ENCODE results near the gene MACIR.
"Not testable (repeated sequence)": the region's sequence is repeated elsewhere in the genome, so short reads cannot be mapped to it uniquely, and the experiment has no call there.

MACIR gene

DNA sequence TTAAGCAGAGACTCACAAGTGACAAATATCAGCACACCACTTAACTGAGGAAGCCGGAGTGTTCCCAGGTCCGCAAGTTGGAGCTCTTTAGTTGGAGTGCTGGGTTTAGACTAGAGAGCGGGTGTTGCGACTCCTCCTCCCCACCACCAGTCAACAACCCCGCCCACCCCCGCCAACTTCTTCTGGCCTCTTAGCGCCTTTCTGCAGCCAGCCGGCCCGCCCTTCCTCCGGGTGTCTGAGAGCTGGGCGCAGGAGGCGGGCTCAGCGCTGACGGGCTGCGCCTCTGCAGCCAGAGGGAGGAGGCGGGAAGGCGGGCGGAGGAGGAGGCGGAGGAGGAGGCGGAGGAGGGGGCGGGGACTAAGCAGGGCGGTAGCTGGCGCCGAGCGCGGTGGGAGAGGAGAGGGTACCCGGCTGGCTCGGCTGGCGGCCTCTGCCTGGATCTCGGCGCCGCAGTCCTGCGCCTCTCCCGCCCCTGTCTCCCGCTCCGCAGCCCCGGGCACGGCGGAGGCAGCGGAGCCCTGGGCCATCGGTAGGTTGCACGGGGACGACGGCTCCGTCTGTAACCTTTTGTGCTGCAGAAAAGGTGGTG, at the start of gene MACIR:
TSS of gene MACIR (plus strand) at position 396 of the 589 bp plus-strand sequence. CDS start 17,157 bp downstream, outside the sequence.
- peak; percentile 45 to 95 (median 87) for DNase-seq

DNA sequence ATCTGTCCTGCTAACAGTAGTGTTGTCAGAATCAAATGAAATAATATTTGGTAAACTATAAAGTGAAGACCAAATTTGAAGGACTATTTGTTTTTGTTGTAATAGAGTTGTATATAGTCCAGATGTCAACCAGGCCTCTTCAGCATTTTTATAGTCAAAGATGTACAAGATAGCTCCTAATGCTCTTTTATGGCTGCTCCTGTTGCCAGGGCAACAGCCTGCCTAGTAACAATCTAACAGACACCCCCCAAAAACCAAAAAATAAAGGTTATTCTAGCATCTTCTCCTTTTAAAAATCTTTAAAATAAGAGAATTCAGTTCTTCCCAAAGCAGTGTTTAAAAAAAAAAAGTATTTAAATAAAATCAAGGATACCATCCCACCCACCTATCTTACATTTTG, 49.5 kb upstream of the MACIR start:
- DNase-seq = no peak

DNA sequence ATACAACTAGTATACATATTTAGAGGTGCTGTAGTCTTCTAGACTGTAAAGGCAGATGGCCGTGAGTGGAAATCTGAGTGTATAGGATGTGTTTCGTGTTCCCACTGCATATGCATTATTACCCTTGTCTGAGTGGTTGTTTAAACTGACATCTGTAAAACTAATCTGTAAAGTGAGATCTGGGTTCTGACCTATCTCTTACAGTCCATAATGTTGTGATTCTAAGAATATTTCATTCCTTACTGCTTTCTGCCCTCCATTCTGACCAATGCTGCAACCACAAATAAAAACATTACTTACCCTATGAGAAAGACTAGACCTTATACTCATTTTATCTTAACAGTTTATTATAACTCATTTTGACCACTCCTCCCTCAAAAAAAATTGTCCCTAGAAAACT, 47.6 kb upstream of the MACIR start:
- no peak for DNase-seq

DNA sequence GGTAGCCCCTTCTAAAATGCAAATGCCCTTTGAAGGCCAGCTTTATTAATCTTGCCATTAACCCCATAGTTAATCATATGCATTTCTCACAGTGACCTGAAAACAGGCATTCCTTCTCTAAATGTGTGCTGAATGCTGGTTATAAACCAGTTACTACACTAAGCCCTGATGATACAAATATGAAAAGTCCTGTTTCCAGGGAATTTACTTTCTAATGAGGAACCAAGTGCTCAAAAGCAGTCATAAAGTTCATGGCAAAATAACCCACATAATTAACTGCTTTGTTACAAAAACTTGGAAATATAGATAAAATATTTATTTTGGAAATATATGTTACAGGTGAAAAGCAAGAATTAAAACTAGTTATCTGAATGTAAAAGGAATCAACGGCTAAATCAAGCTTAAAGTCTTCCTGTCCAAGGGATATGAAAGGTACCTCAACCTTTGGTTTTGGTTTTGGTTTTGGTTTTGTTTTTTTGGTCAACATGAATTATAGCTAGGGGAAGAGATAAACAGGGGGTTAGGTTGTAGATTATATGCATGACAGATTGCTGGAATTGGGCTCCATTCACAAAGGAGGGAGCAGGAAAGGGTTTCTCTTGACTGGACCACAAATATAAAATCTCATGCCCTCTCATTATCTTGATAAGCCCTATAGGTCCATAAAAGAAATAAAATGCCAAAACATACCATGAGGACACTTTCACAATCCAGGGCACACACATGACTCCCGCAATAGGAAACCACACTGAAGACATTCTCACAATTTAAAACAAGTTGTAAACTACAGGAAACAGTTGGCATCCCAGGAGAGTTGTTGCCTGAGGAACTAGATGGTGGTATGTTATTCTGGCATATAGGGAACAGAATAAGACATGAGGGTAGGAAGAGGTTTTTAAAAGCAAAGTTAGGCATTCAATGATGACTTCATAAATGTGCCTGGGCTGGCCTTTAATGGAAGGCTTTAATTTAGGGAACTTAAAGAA, 46.7 kb upstream of the MACIR start:
- no peak for DNase-seq

DNA sequence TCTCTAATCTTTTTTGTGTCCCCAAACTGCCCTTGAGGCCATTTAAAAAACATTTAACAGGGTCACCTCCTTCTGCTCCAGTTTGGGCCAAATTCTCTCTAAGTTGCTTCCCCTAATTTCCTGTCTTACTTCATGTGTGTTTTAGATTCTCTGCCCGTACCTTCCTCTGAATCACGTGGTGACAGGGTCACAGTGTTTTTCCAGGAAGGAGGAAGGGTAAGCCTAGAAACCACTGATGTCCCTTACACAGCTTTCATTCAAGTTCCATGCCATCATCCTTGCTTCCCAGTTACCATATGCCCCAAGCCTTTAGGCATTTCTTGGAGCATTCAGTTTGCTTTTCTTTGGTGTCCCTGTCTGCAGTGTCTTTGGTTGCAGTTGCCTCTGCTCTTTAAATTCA, 42.4 kb upstream of the MACIR start:
- no peak for DNase-seq

DNA sequence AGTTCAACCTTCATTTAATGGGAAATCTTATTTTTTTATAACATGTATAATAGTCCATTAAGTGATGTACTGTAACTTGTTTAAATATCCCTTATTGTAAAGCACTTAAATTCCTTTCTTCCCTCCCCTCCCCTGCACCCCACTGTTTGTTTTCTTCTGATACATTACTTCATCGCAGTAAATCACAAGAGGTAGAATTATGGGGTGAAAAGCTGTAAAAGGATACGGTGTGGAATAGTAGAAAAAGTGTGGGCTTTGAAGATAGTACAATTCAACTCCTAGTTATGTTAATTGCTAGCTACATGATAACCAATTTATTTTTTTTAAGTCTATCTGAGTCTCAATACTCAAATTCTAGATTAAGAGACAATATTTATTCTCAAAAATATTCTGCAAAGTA, 41.9 kb upstream of the MACIR start:
- DNase-seq = no peak

GRCh38 chr5:103217101-103217500, 41.5 kb upstream of the MACIR start:
- no peak for DNase-seq

DNA sequence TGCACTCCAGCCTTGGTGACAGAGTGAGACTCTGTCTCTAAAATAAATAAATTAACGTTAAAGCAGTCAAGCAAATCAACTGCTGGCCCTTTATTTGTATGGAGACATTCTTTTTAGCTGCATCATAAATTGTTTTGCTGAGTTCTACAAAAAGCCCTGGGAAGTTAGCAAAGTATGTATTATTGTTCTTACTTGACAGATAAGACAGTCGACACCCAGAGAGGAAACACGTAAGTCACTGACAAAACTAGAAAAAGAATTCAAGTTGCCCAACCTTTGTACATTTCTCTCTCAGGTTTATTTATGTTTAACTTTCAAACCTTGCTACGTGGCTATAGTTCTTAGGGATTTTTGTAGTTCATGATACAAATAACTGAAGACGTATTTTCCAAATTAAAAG, 40.4 kb upstream of the MACIR start:
- DNase-seq = no peak

DNA sequence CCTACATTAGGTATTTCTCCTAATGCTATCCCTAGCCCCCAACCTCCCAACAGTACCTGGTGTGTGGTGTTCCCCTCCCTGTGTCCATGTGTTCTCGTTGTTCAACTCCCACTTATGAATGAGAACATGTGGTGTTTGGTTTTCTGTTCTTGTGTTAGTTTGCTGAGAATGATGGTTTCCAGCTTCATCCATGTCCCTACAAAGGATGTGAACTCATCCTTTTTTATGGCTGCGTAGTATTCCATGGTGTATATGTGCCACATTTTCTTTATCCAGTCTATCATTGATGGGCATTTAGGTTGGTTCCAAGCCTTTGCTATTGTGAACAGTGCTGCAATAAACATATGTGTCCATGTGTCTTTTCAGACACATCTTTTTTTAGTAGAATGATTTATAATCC, 39.5 kb upstream of the MACIR start:
- DNase-seq = not testable (repeated sequence)

GRCh38 chr5:103223031-103223955, 35.3 kb upstream of the MACIR start:
- DNase-seq = no peak

DNA sequence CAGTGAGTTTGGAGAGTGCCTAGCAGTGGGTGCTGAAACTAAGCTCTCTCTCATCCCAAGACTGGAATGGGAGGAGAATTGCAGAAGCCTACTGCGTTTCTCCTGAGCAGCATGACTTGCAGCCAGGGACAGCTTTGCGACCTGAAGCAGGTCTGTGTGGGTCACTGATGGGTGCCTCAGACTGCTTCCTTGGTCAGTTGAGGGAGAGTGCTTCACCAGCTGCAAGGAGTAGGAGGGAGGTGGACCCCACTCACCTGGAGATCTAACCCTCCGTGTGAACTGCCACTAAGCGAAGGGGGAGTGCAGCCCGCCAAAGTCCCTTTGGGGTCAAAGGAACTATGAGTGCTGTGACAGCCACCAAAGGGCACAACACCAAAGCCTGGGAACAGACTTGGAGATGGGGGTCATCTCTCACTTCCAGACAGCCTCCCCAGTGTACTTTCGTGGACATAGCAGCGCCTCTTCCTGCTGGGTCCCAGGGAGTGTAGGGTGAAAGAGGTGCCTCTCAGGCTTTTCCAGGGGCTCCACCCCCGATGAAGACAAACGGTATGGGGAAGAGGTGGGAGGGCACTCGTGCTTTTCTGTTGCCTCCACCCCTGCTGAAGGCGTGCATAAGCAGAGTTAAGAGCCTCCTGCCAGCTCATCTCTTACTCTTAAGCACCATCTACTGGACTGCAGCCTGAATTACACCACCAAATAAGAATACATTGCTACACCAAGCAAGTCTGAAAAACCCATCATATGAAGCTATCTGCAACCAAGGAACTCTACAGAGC, 34.3 kb upstream of the MACIR start:
- DNase-seq = peak in 2 of 14 donors; percentile 3 to 8

DNA sequence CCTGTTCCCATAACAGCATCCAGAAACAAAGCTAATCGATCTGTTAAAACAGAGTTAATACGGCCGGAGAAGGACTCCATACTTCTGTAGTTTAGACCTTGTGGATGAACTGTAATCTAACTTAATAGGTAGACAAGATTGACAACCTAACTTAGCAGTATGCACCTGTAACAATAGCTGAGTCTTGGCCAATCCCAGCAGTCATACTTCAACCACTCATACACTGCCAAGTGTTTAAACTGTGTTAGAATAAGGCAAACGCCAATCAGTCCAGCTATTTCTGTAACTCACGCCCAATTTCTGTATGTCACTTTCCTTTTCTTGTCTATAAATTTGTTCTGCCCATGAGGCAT, 33.7 kb upstream of the MACIR start:
- no peak for DNase-seq

GRCh38 chr5:103228061-103228460, 30.5 kb upstream of the MACIR start:
- DNase-seq = no peak

- no peak for DNase-seq
Measured at GRCh38 chr5:103228588-103228987, 30.0 kb upstream of the MACIR start.

GRCh38 chr5:103232393-103232999, 26.1 kb upstream of the MACIR start:
- DNase-seq = no peak

GRCh38 chr5:103234239-103234975, 24.2 kb upstream of the MACIR start:
- DNase-seq = no peak

DNA sequence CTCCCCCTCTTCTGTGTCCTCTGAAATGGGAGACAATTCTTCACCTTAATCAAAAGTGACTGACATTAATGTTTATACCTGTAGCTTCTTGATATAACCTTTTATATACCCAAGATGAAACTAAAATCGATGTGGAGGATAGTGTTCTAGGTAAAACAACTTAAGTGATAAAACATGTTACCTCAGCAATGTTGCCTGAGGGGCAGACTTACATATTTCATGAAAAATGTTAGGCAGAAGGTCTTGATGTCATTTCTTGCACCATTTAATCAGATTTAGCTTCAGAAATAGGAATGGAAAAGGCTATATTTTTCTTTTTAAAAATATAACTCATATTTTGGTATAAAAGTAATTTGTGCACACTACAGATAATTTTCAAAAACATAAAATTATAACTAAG, 22.7 kb upstream of the MACIR start:
- no peak for DNase-seq

GRCh38 chr5:103237778-103238177, 20.8 kb upstream of the MACIR start:
- no peak for DNase-seq

DNA sequence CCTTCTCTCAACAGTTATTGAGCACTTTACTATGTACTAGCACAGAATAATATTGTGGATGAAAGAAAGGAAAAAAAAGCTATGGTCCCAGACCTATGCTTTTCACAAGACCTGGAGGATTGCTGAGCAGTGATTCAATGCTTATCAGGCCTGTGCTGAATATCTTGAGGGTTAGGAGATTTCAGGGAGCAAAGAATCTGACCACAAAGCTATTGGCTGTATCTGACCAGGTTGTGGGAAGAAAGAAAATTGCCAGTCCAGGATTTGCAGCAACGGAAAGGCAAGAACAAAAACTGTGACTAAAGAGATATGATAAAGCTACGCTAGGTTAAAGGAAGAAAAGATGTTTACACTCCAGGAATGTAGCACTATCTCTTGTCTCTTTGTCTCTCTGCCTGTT, 14.9 kb upstream of the MACIR start:
- DNase-seq = no peak

DNA sequence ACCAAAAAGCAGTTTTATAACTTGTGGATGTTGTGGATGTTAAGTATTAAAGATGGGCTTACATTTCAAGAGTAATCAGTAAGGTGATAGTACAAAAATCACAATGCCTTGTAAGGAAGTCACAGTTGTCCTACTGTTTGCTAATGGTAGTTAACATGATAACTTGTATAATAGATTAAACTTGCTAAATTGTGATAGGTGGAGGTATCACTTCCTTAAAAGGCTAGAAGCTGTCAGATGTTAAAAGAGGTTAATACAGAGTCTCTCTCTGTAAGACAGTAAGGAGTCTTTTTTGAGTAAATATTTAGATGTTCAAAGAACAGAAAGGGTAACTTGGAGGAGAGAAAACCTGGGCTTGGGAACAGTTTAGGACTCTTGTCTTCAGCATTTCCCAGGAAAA, 14.2 kb upstream of the MACIR start:
- DNase-seq = no peak

GRCh38 chr5:103245761-103246160, 12.8 kb upstream of the MACIR start:
- no peak for DNase-seq

All from C1 segment of cervical spinal cord (tissue), 14 donors.